Stimulated activated CD8-positive, alpha-beta memory T cell treated with anti-CD3 and anti-CD28 coated beads, Interleukin-7, amount 100 ng/mL, for 48 hours (primary cell): ENCODE results near the gene CALR3.
"Not testable (repeated sequence)": the region's sequence is repeated elsewhere in the genome, so short reads cannot be mapped to it uniquely, and the experiment has no call there.

Experiments
- DNase-seq, 2 donors: peaks; one replicate each; pipeline ENCODE4 v3.0.0-alpha.2; 2020; ENCODE audit warnings: low read depth in 1 of 2; ENCODE audit errors: extremely low read depth in 1 of 2

The CALR3 gene

GRCh38 chr19:16459680-16460079 is 36.3 kb downstream of the CALR3 start:
- DNase-seq = no peak

DNA sequence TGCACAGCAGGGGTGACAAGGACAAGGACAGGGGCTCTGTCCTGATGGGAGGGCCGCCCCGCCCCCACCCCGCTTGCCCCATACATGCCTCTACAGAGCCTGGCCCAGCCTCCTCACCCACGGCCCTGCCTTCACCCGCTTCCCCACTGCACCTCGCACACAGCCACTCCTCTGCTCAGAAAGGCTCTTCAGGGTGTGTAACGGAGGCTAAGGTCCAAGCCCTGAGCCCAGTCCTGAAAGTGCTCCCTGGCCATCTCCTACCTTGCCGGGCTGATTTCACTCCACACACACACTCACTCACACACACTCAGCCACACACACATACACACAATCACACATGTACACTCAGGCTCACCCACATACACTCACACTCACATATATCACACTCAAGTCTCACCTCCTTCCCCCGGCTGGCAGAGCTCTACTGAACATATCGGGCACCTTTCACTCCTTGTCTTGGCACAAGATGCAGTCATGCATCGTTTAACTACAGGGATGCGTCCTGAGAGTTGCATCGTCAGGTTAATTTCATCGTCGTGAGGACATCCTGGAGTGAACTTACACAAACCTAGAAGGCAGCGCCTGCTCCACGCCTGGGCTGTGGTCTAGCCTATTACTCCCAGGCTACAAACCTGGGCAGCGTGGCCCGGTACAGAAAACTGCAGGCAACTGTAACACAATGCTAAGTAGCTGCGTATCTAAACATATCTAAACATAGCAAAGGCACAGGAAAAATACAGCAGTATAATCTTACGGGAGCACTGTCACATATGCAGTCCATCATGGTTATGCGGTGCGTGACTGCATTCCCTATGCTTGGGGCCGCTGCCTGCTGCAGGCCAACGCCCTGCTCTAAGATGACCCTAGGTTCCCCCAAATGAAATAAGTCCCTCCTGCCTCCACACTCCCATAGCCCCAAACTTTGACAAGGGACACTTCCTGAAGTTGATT is 37.3 kb downstream of the CALR3 start:
- no peak for DNase-seq

- no peak for DNase-seq
Observed at GRCh38 chr19:16457954-16458331, 38.0 kb downstream of the CALR3 start.

DNA sequence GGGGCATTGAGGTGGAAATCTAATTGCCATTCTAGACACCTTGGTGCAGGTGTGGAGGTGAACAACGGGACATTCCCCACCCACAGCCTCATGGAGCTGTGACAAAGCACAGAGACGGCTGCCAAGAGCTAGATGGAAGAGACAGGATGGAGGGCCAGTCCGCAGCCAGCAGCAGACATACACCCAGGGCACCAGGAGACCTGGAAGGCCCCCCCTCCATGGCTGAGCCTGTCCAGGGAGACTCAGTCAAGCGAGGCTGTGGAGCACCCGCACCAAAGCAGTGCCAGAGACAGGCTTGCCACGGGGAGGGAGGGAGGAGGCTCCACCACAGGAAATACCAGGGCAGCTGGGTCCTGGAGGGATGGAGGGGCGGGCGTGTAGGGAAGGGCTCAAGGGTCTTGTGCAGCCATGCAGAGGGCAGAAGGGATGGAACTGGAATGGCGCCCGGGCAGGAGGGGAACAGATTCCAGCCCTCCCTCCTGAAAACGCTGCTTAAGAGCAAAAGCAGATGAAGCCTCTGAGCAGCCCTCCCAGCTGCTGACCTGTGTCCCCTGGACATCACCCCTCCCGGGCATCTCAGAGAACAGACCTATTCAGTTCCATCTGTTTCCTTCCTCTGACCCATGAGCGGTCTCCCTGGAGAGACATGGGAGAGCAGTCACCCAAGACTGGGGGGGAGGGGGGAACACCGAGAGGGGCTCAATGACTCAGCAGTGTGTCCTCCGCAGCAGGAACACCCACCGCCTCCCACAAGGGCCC is 38.6 kb downstream of the CALR3 start:
- no peak for DNase-seq

DNA sequence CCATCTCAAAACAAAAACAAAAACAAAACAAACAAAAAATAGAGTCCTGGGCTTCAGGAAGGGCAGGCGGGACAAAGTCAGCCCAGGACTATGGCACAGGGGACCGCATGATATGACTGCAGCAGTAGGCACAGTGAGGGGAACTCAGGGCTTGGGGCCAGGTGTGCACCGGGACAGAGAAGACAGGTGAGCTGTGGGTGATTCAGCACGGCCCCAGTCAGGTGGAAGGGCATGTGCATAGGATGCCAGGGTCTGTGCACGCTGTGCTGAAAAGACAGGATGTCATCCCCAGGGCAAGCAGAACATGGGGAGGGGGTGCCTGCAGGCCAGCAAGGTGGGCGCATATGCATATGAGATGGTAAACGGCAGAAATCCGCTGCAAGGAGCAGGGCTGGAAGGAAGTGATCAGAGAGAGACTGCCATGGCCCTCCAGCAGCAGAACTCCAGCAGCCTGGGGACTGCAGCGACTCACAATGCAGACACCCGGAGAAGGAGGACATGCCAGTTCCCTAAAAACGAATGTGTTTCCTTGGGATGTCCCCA is 39.2 kb downstream of the CALR3 start:
- no peak for DNase-seq

- DNase-seq = no peak
Observed at GRCh38 chr19:16455489-16455888, 40.5 kb downstream of the CALR3 start.

- no peak for DNase-seq
Observed at GRCh38 chr19:16454351-16454918, 41.5 kb downstream of the CALR3 start.

DNA sequence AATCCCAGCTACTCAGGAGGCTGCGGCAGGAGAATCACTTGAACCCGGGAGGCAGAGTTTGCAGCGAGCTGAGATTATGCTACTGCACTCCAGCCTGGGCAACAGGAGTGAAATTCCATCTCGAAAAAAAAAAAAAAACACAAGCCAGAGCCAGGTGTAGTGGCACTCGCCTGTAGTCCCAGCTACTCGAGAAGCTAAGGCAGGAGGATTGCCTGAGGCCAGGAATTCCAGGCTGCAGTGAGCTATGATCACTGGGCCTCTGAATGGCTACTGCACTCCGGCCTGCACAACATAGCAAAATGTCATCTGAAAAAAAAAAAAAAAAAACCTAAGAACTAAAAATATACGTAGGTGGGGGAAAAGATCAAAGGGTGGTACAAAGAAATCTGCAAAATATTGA is 43.6 kb downstream of the CALR3 start:
- no peak for DNase-seq

DNA sequence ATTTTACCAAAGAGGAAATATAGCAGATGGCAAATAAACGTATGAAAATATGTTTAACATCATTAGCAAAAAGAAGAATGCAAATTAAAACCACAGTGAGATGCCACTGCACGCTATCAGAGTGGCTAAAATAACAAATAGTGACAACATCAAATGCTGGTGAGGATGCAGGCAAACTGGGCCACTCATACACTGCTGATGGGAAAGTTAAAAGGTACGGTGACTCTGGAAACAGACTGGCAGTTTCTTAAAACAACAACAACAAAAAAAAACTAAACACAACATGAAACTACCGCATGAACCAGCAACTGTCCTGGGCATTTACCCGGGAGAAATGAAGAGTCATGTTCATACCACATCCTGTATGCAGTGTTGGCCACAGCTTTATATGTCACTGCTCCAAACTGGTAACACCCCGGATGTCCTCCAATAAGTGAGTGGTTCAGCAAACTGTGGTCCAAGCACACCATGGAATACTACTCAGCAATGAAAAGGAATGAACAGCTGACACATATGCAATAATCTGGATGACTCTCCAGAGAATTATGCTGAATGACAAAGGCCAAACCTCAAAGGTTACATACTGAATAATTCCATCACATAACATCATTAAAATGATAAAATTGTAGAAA is 46.5 kb downstream of the CALR3 start:
- DNase-seq = peak in 1 of 2 donors; percentile 22

DNA sequence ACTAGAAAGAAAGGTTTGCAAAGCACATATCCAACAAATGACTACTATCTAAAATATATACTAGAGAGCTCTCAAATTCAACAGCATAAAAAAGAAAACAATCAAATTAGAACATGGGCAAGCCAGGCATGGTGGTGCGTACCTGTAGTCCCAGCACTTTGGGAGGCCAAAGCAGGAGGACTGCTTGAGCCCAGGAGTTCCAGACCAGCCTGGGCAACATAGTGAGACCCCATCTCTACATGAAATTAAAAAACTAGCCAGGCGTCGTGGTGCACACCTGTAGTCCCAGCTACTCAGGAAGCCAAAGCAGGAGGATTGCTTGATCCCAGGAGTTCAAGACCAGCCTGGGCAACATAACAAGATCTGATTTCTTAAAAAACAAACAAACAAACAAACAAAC is 47.1 kb downstream of the CALR3 start:
- not testable (repeated sequence) for DNase-seq

GRCh38 chr19:16446724-16447368 is 49.1 kb downstream of the CALR3 start:
- DNase-seq = peak; percentile 42 to 49

GRCh38 chr19:16446108-16446723 is 49.8 kb downstream of the CALR3 start:
- no peak for DNase-seq

GRCh38 chr19:16445238-16446107 is 50.5 kb downstream of the CALR3 start:
- DNase-seq = no peak

DNA sequence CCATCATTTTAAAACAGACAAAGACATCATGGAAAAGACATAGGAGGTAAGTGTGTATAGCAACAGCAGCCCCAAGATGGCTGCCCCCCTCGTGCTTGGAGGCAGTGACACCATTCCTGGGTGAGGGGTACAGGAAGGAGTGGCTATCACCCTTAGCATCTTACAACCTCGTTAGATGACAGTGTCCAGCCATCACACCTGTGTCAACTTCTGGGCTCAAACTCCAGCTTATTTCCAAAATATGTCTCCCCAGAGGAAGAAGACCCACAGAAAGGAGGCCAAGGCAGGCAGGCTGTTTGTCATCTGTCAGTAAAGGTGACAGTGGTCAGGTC is 51.7 kb downstream of the CALR3 start:
- no peak for DNase-seq

GRCh38 chr19:16442386-16443276 is 53.3 kb downstream of the CALR3 start:
- no peak for DNase-seq

- no peak for DNase-seq
Observed at GRCh38 chr19:16441661-16442162, 54.3 kb downstream of the CALR3 start.

DNA sequence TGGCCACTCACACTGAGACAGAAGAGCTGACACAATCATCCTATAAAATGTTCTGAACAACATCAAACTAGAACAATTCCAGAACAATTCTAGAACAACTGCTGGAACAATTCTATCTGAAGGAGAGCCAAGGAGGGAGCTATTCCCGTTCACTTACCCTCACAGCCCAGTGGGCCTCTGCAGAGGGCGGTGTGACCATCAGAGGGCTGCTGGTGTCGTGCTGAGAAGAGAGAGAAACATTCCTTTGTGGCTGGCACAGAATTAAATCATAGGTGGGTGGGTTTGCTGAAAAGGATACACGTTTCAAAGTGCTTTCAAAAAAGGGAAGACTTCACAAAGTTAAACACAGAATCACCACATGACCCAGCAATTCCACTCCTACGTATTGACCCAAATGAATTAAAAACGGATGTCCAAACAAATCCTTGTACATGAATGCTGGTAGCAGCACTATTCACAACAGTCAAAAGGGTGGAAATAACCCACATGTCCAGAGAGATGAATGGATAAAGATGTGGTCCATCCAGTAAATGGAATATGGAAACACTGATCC is 59.1 kb downstream of the CALR3 start:
- DNase-seq = no peak
